Ishikawa (cell line): ENCODE measurements around the gene CCDC60.

ENCODE experiments used
- CEBPB ChIP-seq: IDR thresholded peaks from 2 replicates; pipeline ENCODE4 v1.6.1; 2012
- CREB1 ChIP-seq: IDR thresholded peaks from 2 replicates; pipeline ENCODE4 v1.6.1; 2012; ENCODE audit warnings: low read depth
- EGR1 ChIP-seq: IDR thresholded peaks from 2 replicates; pipeline ENCODE4 v1.6.1; 2012
- EP300 ChIP-seq: IDR thresholded peaks from 2 replicates; pipeline ENCODE4 v1.6.1; 2012; ENCODE audit warnings: borderline replicate concordance
- FOXM1 ChIP-seq: IDR thresholded peaks from 2 replicates; pipeline ENCODE4 v1.6.1; 2012; ENCODE audit warnings: low read depth, borderline replicate concordance
- MAX ChIP-seq: IDR thresholded peaks from 2 replicates; pipeline ENCODE4 v1.6.1; 2012
- NFIC ChIP-seq: IDR thresholded peaks from 2 replicates; pipeline ENCODE4 v1.6.1; 2012
- RAD21 ChIP-seq: IDR thresholded peaks from 2 replicates; pipeline ENCODE4 v1.6.1; 2012; ENCODE audit warnings: low read depth
- TAF1 ChIP-seq: IDR thresholded peaks from 2 replicates; pipeline ENCODE4 v1.6.1; 2012; ENCODE audit warnings: low read depth, mild to moderate bottlenecking
- TCF12 ChIP-seq: IDR thresholded peaks from 2 replicates; pipeline ENCODE4 v1.6.1; 2012; ENCODE audit warnings: low read depth
- TEAD4 ChIP-seq: IDR thresholded peaks from 2 replicates; pipeline ENCODE4 v1.6.1; 2012
- YY1 ChIP-seq: IDR thresholded peaks from 2 replicates; pipeline ENCODE4 v1.6.1; 2012; ENCODE audit warnings: low read depth
- ZBTB7A ChIP-seq: IDR thresholded peaks from 2 replicates; pipeline ENCODE4 v1.6.1; 2012; ENCODE audit warnings: low read depth
- TF ChIP-seq, protein P1 (sequence below): IDR thresholded peaks from 2 replicates; pipeline ENCODE4 v1.6.1; 2012
- TF ChIP-seq, protein P2 (sequence below): IDR thresholded peaks from 2 replicates; pipeline ENCODE4 v1.6.1; 2012; ENCODE audit warnings: low read depth, mild to moderate bottlenecking

Gene CCDC60

GRCh38 chr12:119334430-119335170, at the start of gene CCDC60:
Gene CCDC60, plus strand, starts transcription at chr12:119334729. Its CDS starts 448 bp downstream, at chr12:119335177.
- TF ChIP-seq MAX (no peak), EP300 (no peak), EGR1 (no peak), FOXM1 (no peak), TCF12 (no peak), CREB1 (no peak), TEAD4 (no peak), NFIC (no peak), CEBPB (no peak), YY1 (no peak), RAD21 (no peak), ZBTB7A (no peak), TAF1 (no peak)
- TF ChIP-seq, protein P1, sequence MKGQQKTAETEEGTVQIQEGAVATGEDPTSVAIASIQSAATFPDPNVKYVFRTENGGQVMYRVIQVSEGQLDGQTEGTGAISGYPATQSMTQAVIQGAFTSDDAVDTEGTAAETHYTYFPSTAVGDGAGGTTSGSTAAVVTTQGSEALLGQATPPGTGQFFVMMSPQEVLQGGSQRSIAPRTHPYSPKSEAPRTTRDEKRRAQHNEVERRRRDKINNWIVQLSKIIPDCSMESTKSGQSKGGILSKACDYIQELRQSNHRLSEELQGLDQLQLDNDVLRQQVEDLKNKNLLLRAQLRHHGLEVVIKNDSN, result no peak
- TF ChIP-seq, protein P2, sequence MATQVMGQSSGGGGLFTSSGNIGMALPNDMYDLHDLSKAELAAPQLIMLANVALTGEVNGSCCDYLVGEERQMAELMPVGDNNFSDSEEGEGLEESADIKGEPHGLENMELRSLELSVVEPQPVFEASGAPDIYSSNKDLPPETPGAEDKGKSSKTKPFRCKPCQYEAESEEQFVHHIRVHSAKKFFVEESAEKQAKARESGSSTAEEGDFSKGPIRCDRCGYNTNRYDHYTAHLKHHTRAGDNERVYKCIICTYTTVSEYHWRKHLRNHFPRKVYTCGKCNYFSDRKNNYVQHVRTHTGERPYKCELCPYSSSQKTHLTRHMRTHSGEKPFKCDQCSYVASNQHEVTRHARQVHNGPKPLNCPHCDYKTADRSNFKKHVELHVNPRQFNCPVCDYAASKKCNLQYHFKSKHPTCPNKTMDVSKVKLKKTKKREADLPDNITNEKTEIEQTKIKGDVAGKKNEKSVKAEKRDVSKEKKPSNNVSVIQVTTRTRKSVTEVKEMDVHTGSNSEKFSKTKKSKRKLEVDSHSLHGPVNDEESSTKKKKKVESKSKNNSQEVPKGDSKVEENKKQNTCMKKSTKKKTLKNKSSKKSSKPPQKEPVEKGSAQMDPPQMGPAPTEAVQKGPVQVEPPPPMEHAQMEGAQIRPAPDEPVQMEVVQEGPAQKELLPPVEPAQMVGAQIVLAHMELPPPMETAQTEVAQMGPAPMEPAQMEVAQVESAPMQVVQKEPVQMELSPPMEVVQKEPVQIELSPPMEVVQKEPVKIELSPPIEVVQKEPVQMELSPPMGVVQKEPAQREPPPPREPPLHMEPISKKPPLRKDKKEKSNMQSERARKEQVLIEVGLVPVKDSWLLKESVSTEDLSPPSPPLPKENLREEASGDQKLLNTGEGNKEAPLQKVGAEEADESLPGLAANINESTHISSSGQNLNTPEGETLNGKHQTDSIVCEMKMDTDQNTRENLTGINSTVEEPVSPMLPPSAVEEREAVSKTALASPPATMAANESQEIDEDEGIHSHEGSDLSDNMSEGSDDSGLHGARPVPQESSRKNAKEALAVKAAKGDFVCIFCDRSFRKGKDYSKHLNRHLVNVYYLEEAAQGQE, result no peak

GRCh38 chr12:119288576-119288975, 46.0 kb upstream of the CCDC60 start:
- TF ChIP-seq MAX, result no peak
- TF ChIP-seq FOXM1, result no peak
- TF ChIP-seq TEAD4, result no peak
- TF ChIP-seq CEBPB, result no peak
- TF ChIP-seq RAD21, result no peak
- TF ChIP-seq TCF12, result no peak
- no peak for TF ChIP-seq NFIC
- no peak for TF ChIP-seq CREB1
- no peak for TF ChIP-seq TAF1
- TF ChIP-seq, protein P2, result no peak

DNA sequence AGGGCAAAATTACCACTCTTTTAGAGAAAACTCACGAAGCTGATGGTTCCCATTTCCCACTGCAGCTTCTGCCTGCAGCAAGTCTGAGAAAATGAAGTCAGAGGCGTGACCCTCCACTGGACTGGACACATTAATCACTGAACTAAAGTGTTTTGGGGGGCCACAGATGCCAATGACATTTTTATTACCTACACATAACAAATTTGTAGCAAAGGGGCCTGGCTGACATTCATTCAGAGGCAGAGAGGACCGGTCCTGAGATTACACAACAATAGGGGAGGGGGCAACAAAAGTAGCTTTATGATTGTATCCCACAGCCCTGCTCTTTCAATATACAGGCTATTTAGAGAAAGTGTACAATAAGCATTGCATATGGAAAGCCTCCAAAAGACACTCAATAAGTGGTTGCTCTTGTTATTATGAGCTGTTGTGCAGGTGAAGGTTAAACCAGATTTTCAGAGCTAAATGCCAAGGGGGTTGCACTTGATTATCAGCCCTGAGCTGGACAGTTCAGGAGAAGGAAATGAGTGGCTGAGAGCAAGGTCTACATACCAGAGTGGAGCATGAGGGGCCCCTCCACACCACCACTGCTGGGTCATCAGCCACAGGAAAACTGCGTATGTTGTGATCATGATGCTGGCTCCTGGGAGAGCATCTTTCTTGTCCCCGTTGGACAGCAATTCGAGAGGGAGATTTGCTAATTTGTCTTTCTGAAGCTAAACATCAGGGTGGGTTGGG, 41.5 kb upstream of the CCDC60 start:
- no peak for TF ChIP-seq TCF12
- TF ChIP-seq, protein P1, result no peak
- TF ChIP-seq MAX, result no peak
- TF ChIP-seq CREB1, result no peak
- TF ChIP-seq NFIC, result no peak
- TF ChIP-seq EP300, result no peak
- TF ChIP-seq TAF1, result no peak
- no peak for TF ChIP-seq TEAD4

DNA sequence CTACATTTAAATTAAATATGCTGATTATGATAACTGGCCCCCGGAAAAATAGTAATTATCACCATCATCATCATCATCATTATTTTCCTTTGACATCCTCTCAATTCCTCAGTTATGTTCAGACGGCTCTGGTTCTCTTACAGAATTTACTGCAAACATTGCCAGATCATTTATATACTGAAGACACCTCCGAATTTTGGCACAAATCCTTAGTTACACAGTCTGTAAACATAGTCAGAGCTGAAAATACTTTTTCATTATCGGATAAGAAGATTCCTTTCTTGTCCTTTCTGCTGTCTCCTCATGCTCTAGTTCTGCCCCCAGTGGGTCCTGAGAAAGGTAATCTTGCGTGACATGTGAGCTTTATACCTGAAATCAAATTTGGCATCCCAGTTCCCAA, 40.3 kb upstream of the CCDC60 start:
- no peak for TF ChIP-seq TCF12
- no peak for TF ChIP-seq CEBPB
- TF ChIP-seq EP300, result no peak
- TF ChIP-seq ZBTB7A, result no peak
- TF ChIP-seq NFIC, result no peak
- TF ChIP-seq CREB1, result no peak
- TF ChIP-seq YY1, result no peak
- no peak for TF ChIP-seq EGR1
- TF ChIP-seq FOXM1, result no peak
- TF ChIP-seq, protein P1, result no peak
- TF ChIP-seq, protein P2, result no peak
- no peak for TF ChIP-seq TAF1
- no peak for TF ChIP-seq MAX
- TF ChIP-seq TEAD4, result no peak
